Measurements from ENCODE around the gene AGPAT2. TPM values are rescaled to one million over a fixed set of nuclear protein-coding genes. Genes with fewer than 3 reads are reported as not detected.

AGPAT2 gene
- 10 to 100 TPM in 7 of 10 donors, 1 to 10 TPM in 3; 7.2 to 15.7 (median 11.3) TPM for polyA plus RNA-seq (ENCODE audit: insufficient read length in 10 of 10)
- long read RNA-seq, donor 1, partial matches to known transcripts: 0 of 7 reads
- long read RNA-seq, donor 1, other reads (novel, unspliced or antisense): 0 of 7 reads
- long read RNA-seq, donor 2, partial matches to known transcripts: 0 of 4 reads
- long read RNA-seq, donor 2, other reads (novel, unspliced or antisense): 0 of 4 reads
- long read RNA-seq, donor 3: 0 reads
- long read RNA-seq, donor 4, transcript AGPAT2-204 (4 exons, 808 nt): major isoform, 5 of 7 reads
- long read RNA-seq, donor 4, partial matches to known transcripts: 0 of 7 reads
- long read RNA-seq, donor 4, other reads (novel, unspliced or antisense): 0 of 7 reads
- long read RNA-seq, donor 5, transcript AGPAT2-202 (6 exons, 1,512 nt): major isoform, 6 of 7 reads
- long read RNA-seq, donor 5, partial matches to known transcripts: 0 of 7 reads
- long read RNA-seq, donor 5, other reads (novel, unspliced or antisense): 0 of 7 reads
- long read RNA-seq, donor 6, transcript AGPAT2-202 (6 exons, 1,512 nt): major isoform, 7 of 7 reads
- long read RNA-seq, donor 6, partial matches to known transcripts: 0 of 7 reads
- long read RNA-seq, donor 6, other reads (novel, unspliced or antisense): 0 of 7 reads
- long read RNA-seq, donor 7, transcript AGPAT2-202 (6 exons, 1,512 nt): major isoform, 6 of 8 reads
- long read RNA-seq, donor 7, partial matches to known transcripts: 0 of 8 reads
- long read RNA-seq, donor 7, other reads (novel, unspliced or antisense): 0 of 8 reads
- long read RNA-seq, donor 8, transcript AGPAT2-202 (6 exons, 1,512 nt): major isoform, 7 of 9 reads
- long read RNA-seq, donor 8, partial matches to known transcripts: 0 of 9 reads
- long read RNA-seq, donor 8, other reads (novel, unspliced or antisense): 0 of 9 reads
- long read RNA-seq, donor 9, partial matches to known transcripts: 0 of 2 reads
- long read RNA-seq, donor 9, other reads (novel, unspliced or antisense): 0 of 2 reads

DNA sequence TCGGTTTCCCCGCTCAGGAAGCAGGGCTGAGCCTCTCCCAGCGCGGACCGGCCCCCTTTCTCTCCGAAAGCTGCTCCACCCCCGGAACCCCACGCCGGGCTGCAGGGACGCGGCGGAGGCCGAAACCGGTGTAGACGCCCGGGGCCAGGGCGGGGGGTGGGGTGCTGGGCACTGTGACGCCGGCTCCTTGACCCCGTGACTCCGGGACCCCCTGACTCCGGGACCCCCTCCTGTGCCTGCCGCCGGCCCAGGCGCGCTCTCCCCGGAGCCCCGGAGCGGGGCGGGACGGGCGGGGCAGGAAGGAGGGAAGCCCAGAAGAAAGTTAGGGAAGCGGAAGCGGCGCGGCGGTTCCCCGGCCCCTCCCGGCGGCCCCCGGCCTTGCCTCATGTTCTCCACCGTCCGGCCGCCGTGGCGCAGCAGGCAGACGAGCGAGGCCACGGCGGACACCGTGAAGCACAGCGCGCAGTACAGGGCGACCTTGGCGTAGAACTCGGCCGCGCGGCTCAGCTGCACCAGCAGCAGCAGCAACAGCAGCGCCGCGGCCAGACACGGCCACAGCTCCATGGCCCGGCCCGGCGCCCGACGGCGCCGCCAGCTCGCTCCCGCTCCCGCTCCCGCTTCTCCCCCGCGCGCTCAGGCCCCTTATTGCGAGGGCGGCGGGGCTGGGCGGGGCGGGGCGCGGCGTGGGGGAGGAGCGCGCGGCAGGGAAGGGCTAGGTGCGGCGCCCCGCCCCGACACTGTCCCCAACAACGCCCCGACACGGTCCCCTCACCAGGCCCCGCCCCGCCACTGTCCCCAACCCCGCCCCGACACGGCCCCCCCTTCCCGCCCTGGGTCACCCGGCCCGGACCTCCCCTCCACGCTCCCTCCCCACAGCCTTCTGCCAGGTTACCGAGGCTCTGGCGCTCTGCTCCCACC, at the start of gene AGPAT2:
TSS of gene AGPAT2 (minus strand) at position 664 of the 918 bp plus-strand sequence. CDS start at position 564, 100 bp downstream.
- DNase-seq: peak in 1 of 3 donors; percentile 86

DNA sequence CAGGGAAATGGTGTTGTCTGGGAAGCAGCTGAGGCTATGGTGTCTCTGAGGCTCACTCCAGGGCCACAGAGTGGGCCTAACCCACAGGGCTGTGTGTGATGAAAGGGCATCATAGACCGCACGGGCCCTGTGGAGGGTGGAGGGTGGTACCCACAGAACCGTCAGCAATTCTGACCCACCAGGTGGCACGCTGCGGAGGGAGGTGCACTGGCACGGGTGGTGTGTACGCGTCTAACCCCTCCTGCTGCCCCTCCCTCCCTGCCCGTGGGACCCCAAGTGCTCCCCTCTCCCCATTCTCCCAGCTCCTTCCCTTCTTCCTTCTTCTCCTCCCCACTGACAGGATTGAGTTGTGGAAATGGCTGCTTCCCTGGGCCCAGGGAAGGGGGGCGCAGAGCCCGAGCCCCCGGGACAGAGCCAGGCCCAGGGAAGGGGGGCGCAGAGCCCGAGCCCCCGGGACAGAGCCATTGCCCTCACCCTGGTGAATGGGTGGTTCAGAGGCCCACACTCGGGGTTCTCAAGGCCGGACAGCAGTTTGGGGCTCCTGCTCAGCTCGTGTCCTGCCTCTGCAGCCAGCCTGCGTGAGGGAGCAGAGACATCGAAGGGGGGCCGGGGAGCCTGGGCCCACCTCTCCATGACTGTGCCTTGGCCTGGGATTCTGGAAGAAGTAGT, 48.7 kb upstream of the AGPAT2 start:
- DNase-seq: no peak

DNA sequence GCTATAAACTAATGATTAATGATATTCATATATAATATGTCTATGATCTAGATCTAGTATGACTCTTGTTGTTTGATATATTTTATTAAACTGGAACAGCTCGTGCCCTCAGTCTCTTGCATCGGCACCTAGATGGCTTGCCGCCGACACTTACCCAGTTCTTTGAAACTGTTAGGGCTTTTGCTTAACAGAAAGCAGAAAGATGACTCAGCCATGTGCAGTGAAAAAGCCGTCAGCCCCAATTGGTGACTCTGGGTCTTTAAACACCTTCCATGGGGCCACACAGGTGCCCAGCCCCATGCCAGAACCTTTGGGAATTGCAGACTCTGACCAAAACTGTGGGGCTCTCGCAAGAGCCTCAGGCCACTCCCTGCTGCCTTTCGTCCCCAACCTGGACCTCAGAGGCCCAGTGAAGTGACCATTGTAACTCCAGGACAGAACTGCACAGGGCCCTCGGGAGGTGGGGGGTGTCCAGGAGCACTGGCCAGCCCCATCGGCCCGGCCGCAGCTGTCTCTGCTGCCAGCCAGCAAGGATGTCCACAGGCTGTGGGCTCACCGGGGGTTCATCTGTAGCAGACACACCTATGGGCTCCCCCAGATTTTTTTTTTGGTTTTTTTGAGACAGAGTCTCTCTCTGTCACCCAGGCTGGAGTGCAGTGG, 47.7 kb upstream of the AGPAT2 start:
- no peak for DNase-seq

DNA sequence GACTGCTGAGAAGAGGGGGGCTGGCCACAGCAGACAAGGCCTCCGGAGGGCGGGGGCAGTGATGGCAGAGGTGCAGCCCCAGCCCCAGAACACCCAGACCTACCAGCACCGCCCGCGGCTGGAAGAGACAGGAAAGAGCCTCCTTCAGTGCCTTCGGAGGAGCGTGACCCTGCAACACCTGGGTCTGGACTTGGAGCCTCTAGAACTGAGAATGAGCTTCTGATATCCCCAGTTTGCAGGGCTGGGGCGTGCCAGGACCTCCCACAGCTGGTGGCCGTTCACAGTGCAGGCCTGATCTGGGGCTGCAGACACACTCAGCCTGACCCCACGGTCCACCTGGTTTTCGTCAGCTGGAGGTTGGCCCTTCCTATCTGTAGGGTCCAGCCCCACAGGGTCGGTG, 46.4 kb upstream of the AGPAT2 start:
- DNase-seq: no peak

DNA sequence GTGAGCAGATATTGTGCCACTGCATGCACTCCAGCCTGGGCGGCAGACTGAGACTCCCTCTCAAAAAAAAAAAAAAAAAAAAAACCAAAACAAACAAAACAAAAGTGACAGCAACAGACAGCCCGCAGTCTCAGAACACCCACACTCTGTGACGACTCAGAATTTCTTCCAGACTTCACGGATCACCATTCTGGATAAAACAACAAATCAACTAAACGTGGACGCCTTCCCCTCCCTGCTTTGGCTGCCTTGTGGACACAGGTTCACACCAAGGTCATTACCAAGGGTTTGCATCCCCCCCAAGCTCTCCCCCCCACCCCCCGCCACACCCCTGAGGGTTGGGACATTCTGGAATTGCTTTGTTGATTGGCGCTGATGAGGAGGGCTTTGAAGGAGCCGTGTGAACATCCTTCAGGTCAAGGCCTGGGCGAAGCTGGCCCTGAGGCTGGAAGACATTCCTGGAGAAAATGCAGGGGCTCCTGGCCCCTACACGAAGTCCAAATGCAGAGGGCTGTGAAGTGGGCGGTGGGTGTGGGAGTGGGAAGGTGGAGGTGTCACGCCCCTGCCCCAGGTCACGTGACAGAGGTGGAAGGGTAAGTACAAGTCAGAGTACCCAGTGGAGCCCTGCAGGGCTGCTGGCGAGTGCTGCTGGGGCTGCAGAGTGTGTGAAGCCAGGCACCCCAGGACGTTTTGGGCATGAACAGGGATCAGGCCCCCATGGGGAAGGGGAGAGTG, 45.4 kb upstream of the AGPAT2 start:
- no peak for DNase-seq

DNA sequence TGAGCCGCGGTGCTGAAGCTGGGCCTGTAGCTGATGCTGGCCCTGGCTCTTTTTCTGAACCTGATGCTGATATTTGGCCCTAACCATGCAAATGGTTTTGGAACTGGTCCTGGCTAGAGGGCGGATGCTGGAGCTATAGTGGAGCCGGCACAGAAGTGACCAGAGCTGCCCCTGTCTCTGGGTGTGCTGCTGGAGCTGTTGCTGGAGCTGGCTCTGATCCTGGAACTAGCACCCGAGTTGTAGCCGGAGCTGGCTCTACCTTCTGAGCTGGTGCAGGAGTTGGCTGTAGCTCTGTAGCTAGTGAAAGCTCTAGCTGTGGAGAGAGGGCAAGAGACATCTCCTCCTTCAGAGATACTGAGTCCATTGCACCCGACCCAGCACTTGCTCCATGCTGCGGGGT, 42.7 kb upstream of the AGPAT2 start:
- no peak for DNase-seq

DNA sequence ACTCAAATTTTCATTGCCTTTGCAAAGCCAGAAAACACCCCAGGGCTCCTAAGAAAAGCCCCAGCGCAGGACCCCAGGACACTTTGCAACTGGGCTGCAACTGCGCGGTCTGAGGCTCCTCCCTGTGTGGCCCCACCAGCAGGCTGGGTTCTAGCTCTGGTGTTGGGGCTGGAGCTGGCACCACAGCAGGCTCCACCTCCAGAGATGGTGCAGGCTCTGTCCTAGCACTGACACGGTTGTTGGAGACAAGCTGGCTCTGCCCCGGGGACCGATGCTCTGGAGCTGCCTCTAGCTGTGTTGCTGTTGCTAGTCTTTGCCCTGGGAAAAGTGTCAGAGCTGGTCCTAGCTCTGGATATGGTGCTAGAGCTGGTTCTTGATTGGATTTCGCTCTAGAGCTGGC, 41.9 kb upstream of the AGPAT2 start:
- DNase-seq: no peak

DNA sequence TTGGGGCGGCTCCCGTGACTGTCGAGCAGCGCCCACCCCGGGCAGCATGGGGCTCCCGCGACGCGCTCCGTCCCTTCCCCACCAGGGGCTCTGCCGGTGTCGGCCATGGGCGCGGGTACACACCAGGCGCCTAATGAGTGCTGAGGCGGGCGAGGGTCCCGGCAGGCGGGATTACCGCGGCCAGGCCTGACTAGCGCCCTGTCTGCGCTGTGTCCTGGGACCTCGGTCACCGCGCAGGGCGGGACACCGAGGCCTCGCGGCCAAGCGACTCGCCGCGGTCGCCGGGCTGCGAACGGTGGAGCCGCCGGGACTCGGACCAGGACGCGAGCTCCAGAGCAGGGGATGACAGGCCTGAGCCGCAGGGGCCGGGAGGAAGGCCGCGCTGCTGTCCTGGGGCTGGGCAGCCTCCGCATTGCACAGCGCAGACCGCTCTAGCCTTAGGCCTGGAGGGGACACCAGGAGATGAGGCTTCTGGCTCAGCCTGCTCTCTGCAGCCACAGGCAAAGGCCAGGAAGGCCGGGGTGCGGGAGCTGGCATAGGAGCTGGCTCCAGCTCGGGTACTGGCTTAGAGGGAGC, 41.4 kb upstream of the AGPAT2 start:
- peak in 1 of 3 donors; percentile 77 for DNase-seq

DNA sequence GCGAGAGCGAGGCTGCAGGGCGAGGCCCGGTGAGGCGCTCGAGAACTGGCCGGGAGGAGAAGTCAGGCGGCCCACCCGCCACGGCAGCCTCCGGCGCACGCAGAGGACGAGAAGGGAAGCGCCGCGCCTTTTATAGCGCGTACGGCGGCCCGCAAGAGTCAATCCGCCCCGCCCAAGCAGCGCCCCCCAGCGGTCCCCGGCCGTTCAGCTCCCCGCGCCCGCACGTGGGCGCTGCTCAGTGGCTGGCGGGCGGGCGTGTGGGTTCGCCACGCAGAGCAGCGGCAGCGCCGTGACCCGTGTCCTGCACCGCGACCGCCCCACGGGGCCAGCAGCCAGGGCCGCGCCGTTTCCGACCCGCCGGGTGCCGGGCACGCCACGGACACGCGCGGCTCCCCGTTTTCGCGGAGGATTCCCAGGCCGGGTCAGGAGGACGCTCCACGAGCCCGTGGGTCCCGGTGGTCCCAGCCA, 40.9 kb upstream of the AGPAT2 start:
- DNase-seq: peak; percentile 87 to 96 (median 94)

DNA sequence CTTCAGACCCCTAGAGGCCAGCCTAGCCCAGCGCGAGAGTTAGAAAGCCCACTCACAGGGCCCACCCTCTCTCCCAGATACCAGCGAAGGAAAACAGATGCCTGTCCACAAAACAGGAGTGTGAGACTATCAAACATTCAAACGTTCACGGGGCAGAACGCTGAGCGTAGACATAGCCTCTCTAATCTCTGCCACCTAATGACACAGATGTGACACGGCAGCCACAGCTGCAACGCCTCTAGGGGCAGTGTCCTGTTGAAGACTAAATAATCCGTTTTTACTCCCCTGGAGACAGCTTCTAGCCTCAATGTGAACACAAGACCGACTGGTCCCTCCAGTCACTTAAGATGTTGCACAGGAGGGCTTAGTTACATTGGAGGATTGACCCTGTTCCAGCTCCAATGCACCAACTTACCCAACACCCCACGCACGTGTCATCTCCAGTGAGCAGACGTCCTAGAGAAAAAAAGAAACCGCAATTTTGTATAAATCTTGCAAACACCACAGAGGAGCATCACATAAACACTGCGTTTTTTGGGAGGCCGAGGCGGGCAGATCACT, 39.5 kb upstream of the AGPAT2 start:
- no peak for DNase-seq

DNA sequence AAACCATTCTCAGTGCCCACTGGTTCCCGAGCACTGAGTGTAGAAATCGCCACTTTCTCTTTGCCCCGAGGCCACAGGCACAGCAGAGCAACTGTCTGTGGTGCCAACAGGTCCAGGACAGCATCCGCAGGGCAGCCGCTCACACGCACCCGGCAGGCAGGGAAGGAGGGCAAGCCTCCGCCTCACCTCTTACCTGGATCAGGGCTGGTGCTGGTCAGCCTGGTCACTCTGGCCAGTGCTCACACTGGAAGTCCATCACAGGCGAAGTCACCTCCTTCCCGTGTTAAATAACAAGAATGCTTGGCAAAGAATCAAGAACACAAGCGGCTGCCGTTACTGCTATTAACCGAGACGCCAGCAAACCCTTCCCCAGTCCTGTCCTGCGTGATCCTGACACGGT, 38.9 kb upstream of the AGPAT2 start:
- no peak for DNase-seq

DNA sequence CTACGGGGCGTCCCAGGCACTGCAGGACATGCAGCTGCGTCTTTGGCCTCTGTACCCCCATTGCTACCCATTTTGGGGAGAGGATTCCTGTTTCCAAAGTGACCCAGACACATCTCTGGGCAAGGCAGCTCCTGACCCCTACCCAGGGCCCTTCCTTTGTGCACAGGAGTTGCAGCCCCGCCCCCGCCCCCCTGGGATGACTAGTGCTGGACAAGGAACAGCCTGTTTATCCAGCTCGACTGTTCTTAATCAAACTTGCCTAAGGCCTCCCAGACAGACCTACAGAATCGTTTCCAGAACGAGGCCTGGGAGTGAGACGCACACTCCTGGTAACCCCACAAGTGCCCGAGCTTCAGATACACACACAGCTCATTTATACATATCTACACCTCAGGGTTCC, 38.4 kb upstream of the AGPAT2 start:
- no peak for DNase-seq

DNA sequence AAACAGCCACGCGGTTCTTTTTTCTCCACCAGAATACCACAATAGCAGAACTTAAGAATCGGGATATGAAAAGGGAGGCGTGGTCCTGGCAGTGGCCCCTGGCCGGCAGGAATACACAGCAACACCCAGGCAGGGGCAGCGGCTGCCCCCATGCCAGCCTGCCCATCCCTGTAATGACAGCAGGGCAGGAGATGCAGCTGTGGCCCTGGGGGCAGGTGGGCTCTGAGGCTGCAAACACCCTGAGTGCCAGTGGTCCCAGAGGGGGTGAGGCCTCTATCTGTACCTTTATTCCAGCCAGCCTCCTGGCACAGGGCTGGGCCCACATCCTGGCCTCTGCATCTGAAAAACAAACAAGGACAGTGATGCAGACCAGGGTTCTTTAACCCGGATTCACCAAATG, 37.5 kb upstream of the AGPAT2 start:
- no peak for DNase-seq

DNA sequence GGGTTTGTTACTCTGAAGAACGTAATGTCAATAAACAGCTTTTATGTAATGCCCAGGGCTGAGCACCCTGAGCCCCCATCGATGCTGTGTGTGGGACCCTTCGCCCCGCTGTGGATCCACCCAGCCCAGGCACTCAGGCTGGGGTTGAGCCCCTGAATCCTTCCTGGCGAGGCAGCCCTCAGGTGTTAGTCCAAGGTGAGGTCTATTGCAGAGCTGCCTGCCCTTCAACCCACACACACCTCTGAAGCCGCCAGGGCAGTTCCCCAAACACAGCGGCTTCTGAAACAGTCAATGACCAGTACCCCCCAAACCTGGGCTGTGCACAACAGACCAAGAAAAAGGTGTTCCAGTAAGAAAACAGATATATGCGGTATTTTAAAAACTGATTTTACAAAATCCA, 36.7 kb upstream of the AGPAT2 start:
- no peak for DNase-seq

DNA sequence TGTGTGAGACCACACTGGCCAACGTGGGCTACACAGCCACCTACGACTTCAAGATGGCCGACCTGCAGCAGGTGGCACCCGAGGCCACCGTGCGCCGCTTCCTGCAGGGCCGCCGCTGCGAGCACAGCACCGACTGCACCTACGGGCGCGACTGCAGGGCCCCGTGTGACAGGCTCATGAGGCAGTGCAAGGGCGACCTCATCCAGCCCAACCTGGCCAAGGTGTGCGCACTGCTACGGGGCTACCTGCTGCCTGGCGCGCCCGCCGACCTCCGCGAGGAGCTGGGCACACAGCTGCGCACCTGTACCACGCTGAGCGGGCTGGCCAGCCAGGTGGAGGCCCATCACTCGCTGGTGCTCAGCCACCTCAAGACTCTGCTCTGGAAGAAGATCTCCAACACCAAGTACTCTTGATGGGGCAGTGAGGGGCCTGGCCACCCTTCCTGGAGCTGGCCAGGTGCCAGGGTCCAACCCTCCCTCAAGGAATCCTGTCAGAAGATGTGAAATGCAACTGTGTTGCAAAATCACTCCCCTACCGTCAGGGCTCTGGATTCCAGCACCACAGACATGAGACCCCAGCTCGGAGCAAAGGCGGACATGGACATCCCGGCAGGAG, 36.2 kb upstream of the AGPAT2 start:
- DNase-seq: no peak

DNA sequence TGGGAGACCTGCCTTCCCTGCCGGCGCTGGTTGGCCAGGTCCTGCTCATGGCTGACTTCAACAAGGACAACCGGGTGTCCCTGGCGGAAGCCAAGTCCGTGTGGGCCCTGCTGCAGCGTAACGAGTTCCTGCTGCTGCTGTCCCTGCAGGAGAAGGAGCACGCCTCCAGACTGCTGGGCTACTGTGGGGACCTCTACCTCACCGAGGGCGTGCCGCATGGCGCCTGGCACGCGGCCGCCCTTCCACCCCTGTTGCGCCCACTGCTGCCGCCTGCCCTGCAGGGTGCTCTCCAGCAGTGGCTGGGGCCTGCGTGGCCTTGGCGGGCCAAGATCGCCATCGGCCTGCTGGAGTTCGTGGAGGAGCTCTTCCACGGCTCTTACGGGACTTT, 35.7 kb upstream of the AGPAT2 start:
- no peak for DNase-seq

DNA sequence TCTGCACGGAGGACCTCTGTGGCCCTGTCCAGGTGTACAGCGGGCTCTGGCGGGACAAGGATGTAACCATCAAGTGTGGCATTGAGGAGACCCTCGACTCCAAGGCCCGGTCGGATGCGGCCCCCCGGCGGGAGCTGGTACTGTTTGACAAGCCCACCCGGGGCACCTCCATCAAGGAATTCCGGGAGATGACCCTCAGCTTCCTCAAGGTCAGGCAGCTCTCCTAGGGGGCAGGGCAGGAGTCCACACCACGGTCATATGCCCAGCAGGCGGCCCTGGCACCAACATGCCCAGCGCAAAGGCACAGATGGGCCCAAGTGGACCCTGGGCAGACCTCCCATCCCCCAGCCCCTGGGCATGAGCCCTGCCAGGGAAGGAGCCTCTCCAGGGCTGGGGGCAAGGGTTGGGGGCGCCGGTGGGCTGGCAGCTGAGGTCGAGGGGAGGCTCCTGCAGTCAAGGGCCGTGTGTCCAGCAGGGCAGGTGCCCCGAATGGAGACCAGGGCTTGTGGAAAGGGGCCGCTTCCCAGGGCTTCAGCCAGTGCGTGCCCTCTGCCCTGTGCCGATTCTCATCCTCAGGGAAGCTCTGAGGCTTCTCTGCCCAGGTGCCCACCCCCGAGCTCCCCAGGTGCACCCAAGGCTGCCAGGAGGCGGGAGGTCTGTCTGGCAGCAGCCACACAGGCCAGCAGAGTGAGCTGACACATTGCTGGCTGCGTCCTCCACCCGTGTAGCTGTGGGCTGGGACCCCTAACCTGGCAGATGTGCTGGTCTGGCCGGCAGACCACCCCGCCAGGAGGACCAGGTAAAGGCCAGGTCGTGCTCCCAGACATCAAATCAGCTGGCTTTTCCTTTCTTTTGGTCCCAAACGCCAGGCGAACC, 35.1 kb upstream of the AGPAT2 start:
- DNase-seq: no peak

Measured in muscle of back (tissue), 13 donors.